SHP77 (cell line): ENCODE results near the gene CENPI.
"Not testable (repeated sequence)": the region's sequence is repeated elsewhere in the genome, so short reads cannot be mapped to it uniquely, and the experiment has no call there.

Experiments used
- DNase-seq, 2 experiments: peaks; one replicate each; lab custom pipeline; 2025; lab: John Stamatoyannopoulos, UW

Gene CENPI, protein sequence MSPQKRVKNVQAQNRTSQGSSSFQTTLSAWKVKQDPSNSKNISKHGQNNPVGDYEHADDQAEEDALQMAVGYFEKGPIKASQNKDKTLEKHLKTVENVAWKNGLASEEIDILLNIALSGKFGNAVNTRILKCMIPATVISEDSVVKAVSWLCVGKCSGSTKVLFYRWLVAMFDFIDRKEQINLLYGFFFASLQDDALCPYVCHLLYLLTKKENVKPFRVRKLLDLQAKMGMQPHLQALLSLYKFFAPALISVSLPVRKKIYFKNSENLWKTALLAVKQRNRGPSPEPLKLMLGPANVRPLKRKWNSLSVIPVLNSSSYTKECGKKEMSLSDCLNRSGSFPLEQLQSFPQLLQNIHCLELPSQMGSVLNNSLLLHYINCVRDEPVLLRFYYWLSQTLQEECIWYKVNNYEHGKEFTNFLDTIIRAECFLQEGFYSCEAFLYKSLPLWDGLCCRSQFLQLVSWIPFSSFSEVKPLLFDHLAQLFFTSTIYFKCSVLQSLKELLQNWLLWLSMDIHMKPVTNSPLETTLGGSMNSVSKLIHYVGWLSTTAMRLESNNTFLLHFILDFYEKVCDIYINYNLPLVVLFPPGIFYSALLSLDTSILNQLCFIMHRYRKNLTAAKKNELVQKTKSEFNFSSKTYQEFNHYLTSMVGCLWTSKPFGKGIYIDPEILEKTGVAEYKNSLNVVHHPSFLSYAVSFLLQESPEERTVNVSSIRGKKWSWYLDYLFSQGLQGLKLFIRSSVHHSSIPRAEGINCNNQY

DNA sequence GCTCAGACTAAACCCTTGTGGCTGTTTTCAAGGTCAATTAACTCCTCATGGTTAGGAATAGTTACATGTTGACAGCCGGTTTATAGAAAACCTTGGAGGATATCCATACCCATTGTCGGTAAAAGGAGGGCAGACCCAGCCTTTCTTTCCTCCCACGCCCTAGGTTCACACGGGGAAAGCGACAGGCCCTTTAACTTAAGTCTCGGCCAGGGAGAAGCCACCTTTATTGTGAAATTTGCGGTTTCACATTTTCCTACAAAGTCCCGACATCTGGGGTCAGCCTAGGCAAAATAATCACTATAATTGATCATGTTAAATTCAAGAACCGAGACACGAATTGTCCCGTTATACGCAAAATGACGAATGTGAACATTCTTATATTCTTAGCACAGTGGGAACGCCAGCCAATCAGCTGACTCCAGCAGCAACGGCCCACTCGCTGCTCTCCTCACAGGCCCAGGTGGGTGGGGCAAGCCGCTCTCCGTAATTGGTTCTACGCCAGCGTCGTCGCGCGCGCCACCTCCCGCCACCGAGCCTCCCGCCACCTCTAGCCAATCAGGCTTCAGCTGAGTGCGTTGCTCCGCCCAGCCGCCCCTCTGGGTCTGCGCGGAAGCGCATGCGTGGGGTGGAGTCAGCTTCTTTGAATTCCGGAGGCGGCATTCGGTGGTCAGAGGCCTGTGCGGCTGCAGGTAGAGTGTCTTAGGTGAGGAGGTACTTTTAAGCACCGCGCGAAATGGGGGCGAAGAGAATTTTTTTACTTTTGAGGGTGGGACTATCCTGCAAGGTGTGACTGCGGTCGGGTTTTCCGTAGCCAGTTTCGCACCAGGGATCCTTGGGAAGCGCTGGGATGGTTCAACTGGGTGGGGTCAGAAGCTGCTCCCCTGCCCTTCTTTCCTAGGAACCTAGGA lies at the start of gene CENPI:
TSS of gene CENPI (plus strand) at position 659 of the 908 bp plus-strand sequence. CDS start 2,867 bp downstream, outside the sequence.
- DNase-seq, result peak; percentile 82 to 85

- DNase-seq, result no peak
Observed at GRCh38 chrX:101051153-101051548, 46.9 kb upstream of the CENPI start.

- peak; percentile 53 to 65 for DNase-seq
Observed at GRCh38 chrX:101051549-101052302, 46.3 kb upstream of the CENPI start, which contains the start of gene TRMT2B. TSS of gene TRMT2B (minus strand) at chrX:101052111. CDS start at chrX:101042289, 9,822 bp downstream.

GRCh38 chrX:101056551-101056950 lies 41.5 kb upstream of the CENPI start:
- DNase-seq, result not testable (repeated sequence)

DNA sequence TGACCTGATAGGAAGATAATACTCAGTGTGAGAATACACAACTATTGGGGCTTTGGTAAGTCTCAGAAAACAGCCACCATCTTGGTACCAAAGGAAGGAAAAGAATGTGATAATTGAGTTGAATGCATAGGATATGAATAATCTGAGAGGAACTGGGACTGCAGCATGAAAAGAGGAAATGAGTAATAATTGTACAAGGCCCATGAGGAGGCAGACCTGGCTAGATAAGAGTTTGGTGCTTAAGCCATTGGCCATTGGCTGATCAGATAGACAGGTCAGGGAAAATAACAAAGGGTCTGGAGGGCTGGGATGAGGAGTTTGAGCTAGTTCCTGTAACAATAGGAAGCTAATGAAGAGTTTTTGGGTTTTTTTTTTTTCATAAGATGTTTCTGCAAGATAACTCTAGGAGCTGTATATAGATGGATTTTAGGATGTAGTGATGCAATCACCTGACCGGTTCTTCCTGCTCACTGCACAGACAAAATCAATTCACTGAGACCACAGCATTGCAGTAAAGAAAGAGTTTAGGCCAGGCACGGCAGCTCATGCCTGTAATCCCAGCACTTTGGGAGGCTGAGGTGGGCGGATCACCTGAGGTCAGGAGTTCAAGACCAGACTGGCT lies 40.8 kb upstream of the CENPI start:
- DNase-seq, result no peak

- DNase-seq, result no peak
Observed at GRCh38 chrX:101062176-101062575, 35.8 kb upstream of the CENPI start.

DNA sequence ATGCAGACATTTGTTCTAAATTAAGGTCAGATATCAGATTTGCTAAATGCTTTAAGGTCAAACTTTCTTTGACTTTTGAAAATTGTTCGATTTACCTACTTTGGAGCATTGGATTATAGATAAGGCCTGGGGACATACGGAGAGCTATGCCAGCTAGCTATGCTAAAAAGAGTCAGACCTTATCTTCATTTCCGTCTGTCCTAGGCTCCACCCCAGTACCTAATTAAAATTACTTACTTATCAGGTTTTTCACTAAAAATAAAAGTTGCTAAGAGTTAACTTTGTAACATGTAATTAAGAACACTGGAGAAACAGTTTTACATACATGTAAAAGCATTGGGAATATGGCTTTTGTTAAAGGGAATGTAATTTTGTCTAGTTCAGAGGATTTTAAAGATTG lies 26.4 kb upstream of the CENPI start:
- no peak for DNase-seq

DNA sequence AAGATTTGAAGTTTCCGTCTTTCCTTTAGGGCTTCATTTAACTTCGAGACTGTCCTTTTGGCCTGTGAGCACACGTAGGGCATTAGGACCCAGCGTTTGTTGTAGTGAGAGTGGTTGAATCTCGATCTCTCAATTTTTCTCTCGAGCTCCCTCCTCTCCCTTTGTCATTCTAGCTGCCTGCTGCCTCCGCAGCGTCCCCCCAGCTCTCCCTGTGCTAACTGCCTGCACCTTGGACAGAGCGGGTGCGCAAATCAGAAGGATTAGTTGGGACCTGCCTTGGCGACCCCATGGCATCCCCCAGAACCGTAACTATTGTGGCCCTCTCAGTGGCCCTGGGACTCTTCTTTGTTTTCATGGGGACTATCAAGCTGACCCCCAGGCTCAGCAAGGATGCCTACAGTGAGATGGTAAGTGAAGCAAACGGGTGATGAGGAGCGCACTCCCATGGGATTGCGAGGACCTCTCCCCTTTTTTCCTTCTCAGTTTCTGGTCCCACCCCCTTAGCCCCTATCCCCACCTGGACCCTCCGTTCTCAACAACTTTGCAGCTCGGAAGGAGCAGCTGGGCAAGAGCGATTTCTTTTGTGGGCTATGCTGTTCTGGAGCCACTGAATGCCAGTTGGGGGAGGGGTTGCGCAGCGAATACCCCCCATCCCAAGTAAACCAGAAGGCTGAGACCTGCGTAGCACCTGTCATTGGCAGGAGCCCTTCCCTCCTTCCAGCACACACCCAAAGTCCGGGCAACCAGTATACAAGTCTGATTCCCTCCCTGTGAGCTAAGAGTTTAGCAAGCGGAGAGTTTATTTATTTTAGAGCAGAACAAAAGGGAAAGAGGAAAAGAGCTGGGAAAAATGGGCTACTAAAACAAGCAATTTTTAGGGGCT lies 19.0 kb upstream of the CENPI start, which contains the start of gene TMEM35A:
TSS of gene TMEM35A (plus strand) at position 164 of the 883 bp plus-strand sequence. CDS start at position 288, 124 bp downstream.
- DNase-seq, result peak in 1 of 2 experiments; percentile 9

- DNase-seq, result peak in 1 of 2 experiments; percentile 1
Observed at GRCh38 chrX:101079736-101080270, 18.2 kb upstream of the CENPI start.

GRCh38 chrX:101080326-101081124 lies 17.5 kb upstream of the CENPI start:
- DNase-seq, result no peak

DNA sequence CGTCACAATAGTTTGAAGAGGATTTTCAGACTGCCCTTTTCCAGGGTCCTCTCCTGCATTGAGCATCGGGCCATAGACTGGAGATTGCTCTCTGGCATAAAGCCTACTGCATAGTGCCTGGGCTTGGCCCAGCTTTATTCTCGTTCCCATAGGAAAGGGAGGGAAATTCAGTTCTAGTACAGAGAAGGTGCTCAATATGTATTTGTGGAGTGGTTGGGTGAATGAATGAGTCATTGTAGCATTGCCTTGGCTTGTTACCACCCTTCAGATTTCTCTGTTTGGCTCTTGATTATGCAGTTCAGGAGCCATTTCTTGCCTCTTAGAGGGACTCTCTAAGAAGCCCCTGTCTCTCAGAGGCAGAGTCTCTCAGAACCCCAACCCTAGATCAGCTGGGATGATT lies 16.8 kb upstream of the CENPI start:
- no peak for DNase-seq

GRCh38 chrX:101091817-101092216 lies 6.2 kb upstream of the CENPI start:
- no peak for DNase-seq

GRCh38 chrX:101108284-101108683 lies 10.3 kb downstream of the CENPI start:
- DNase-seq, result no peak

- DNase-seq, result no peak
Observed at GRCh38 chrX:101117701-101118100, 19.7 kb downstream of the CENPI start.

DNA sequence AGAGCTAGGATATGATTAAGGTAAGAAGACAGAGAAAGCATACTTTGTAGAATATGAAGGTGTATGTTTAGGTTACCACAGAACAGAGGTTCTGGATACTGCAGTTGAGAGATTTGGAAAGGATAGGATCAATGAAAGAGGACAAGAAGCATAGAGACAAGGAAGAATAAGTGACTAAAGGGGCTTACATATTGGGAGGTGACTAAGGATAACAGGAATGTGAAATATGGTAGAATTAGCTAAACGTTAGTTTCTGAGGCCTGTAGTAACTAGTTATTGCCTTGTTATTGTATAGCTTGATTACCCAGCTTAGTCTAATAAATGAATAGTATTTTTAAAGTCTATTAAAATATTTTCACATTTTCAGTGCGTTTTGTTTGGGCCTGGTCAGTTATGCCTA lies 38.2 kb downstream of the CENPI start:
- DNase-seq, result no peak
